GM19043 (cell line): ENCODE results near the gene DGKQ.
A peak's percentile ranks its signal among the peaks of the same experiment; 100 is the strongest.

Source experiments
- ATAC-seq: cut with Tn5 transposase; IDR thresholded peaks from one replicate; pipeline ENCODE4 v1.9.1; 2021; ENCODE audit warnings: low read depth; ENCODE audit not compliant: unreplicated experiment

Gene DGKQ, protein sequence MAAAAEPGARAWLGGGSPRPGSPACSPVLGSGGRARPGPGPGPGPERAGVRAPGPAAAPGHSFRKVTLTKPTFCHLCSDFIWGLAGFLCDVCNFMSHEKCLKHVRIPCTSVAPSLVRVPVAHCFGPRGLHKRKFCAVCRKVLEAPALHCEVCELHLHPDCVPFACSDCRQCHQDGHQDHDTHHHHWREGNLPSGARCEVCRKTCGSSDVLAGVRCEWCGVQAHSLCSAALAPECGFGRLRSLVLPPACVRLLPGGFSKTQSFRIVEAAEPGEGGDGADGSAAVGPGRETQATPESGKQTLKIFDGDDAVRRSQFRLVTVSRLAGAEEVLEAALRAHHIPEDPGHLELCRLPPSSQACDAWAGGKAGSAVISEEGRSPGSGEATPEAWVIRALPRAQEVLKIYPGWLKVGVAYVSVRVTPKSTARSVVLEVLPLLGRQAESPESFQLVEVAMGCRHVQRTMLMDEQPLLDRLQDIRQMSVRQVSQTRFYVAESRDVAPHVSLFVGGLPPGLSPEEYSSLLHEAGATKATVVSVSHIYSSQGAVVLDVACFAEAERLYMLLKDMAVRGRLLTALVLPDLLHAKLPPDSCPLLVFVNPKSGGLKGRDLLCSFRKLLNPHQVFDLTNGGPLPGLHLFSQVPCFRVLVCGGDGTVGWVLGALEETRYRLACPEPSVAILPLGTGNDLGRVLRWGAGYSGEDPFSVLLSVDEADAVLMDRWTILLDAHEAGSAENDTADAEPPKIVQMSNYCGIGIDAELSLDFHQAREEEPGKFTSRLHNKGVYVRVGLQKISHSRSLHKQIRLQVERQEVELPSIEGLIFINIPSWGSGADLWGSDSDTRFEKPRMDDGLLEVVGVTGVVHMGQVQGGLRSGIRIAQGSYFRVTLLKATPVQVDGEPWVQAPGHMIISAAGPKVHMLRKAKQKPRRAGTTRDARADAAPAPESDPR

DNA sequence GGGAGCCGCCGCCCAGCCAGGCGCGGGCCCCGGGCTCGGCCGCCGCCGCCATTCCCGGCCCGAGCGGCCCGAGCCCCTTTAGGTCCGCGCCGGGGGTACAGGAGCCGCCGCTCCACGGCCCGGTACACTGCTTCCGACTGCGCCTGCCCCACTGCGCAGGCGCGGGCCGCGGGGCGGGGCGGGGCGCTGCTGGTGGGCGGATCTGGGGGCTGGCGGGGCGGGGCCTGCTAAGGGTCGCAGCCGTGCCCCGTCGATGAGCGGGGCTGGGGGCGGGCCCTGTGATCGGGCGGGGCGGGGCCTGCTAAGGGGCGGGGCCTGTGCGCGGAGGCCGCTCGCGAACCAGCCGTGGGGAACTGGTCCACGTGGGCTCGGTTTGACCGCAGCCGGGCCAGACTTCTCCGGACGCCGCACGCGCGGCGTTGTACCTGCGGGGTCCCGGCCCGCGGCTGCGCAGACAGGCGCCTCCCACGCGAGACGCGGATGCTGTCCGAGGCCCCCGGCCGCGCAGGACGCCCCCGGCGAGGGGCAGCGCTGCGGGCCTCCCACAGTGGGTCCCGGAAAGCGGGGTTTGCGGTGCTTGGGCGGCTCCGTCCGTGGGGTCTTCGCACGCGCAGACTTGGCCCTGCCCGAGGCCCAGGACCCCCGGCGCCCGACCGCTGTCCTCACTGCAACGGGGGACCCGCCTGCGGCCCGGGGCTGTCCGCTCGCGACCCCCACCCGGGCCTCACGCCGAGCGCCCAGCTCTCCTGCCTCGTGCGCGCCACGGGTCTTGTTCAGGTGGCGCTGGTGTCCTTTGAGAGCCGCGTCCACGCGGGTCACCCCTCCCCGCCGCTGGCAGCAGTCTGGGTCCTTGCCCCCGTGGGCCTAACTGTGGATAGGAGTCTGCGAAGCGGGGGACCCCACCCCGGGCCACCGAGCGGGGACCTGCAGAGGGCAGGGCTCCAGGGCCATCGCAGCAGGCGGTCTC lies at the start of gene DGKQ:
Gene DGKQ (minus strand): TSS at position 139 of the 967 bp plus-strand sequence. CDS start 87 bp downstream, at position 52.
- ATAC-seq, result peak; percentile 58

GRCh38 chr4:1022739-1023066 lies 49.3 kb upstream of the DGKQ start:
- no peak for ATAC-seq

GRCh38 chr4:1022051-1022738 lies 48.8 kb upstream of the DGKQ start:
- no peak for ATAC-seq

DNA sequence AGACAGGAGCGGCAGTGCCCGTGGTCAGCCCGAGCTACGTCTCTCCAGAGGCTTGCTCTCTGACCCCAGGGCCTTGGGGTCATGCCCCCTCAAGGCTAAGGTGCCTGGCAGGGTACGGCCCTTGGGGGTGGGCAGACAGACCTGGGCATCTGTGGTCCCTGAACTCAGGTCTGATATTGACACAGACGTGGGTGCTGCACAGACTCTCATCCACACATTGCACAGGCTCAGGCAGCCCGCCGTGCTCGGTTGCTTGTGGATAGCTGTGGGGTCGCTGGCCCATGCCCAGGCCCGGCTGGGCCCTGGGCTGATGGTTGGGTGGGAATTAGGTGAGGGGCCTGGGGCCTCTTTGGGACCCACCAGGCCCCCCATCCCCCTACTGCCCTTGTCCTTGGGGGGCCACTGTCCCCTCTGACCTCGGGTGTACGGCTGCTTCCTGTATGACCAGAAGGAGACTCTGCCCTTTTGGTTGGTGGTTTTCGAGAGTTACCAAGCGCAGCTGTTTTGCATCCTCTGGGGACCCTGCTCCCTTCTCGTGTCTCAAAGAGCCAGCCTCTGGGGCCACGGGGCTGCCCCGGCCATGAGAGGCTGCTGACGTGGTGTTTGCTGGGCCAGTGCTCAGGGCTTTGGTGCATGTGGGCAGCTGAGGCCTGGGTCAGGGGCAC lies 48.1 kb upstream of the DGKQ start:
- ATAC-seq, result peak; percentile 78

DNA sequence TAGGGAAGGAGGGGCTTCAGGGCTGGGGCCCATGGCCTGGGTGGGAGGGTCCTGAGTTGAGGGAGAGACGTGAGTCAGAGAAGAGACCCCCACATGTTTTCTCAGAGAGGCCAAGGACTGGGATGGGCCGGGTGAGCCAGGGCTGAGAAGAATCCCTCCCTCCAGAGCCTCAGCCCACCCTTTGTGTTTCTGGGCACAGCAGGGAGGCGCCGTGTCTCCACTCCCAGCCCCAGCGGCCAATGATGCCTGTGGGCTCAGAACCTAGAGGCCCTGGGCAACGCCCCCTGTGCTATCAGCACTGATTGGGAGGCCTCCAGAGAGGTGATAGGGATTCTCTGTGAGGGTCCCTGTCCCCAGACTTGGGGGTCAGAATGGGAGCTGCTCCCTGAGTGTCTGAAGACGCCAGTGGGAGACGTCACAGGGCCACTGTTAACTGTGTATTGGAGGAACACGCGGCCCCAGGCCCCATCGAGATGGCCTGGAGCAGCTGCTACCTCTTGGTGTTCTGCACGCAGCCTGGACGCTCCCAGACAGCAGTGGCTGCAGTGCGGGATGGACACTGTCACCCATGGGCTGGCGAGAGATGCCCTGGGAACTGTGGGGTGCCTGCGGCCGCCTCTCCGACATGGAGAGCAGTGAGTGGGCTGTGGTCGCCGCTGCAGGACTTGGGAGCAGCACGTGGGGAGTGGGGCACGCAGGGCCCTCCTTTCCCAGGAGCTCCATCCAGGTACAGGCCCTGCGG lies 46.5 kb upstream of the DGKQ start:
- no peak for ATAC-seq

GRCh38 chr4:1019320-1019719 lies 46.0 kb upstream of the DGKQ start:
- ATAC-seq, result no peak

DNA sequence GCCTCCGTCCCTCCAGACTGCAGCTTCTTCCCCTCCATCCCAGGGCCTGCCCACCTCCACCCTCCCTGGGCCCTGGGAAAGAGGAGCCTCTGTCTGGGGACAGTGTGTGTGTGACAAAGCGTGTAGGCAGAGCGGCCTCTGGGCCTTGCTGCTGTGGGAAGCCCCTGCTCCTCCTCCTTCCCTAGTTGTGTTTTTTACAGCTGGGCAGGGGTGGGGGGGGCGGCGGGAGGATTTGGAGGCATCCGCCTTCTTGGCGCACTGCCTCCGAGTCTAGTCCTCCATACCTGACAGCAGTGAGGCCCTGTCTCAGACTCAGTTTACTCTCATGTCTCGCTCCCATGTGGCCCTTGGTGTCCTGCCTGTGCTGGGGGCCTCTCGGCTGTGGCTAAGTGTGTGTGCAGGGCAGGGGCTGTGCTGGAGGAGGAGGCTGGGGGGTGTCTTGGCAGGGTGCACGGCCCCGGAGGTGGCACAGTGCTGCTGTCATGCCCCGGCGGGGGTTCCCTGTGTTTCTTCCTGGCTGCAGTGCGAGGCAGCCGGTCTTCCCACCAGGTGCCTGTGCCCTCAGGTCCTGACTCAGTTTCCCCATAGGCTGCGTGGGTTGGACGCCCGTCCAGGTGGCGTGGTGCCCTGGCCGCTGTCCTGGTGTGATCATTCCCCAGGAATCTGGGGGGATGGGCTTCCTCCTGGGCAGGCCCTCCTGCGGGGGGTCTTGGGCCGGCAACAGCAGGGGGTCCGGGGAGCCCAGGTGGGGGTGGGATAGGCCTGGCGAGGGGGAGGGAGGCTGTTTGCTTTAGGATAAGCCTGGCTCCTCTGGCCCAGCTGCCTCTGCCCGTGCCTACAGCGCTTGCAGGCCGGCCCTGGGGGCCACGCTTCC lies 45.0 kb upstream of the DGKQ start:
- ATAC-seq, result no peak

DNA sequence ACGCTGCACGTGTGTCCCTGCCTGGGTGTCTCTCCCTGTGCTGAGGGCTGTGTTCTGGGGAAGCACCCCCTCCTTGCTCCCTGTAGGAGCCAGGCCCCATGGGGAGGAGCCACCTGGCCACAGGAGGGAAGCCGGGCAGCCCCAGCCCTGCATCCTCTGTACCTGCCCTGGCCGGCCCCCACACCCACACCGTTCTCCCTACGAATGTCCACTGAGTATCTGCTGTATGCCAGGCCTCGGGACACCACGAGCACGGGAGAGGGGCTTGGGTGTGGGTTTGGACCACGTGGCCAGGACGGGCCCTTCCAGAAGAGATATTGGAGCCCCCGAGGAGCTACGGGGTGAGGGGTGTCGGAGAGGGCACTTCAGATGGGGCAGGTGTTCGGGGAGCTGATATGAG lies 44.3 kb upstream of the DGKQ start:
- ATAC-seq, result no peak

DNA sequence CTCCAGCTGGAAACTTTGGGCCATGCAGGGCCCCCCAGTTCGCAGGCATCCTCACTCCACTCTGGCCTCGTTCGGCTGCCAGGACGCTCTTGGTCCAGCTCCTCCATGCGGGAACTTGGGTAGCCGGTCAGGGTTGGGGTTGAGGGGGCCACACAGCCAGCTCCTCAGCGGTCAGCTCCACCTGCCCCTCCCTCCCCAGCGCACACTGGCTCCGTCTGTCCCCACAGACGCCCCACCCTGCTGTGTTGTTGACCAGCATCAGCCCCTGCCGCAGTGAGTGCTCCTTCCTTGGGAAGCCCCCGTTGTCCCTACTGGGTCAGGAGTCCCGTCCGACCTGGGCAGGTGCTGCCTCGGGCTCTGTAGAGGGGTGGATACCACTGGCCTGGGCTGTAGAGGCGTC lies 43.8 kb upstream of the DGKQ start:
- no peak for ATAC-seq

- no peak for ATAC-seq
These were observed 42.4 kb upstream of the DGKQ start for GRCh38 chr4:1015746-1016145.

DNA sequence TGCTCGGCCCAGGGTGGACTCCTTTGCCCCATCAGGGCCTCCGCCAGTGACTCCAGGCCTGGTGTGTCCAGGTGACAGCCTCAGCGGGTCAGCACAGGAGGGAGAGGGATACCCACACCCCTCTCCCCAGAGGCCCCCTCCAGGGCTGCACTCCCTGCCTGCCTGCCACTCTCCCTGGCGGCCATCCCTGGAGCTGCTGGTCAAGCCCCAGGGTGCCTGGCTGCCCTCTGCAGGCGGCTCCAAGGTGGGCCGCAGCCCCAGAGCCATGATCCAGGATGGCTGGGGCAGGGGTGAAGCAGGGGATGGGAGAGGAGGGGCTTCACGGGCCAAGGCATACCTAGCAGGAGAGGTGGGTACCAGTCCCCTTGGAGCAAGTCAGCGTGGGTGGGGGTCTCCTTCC lies 41.8 kb upstream of the DGKQ start:
- ATAC-seq, result no peak

DNA sequence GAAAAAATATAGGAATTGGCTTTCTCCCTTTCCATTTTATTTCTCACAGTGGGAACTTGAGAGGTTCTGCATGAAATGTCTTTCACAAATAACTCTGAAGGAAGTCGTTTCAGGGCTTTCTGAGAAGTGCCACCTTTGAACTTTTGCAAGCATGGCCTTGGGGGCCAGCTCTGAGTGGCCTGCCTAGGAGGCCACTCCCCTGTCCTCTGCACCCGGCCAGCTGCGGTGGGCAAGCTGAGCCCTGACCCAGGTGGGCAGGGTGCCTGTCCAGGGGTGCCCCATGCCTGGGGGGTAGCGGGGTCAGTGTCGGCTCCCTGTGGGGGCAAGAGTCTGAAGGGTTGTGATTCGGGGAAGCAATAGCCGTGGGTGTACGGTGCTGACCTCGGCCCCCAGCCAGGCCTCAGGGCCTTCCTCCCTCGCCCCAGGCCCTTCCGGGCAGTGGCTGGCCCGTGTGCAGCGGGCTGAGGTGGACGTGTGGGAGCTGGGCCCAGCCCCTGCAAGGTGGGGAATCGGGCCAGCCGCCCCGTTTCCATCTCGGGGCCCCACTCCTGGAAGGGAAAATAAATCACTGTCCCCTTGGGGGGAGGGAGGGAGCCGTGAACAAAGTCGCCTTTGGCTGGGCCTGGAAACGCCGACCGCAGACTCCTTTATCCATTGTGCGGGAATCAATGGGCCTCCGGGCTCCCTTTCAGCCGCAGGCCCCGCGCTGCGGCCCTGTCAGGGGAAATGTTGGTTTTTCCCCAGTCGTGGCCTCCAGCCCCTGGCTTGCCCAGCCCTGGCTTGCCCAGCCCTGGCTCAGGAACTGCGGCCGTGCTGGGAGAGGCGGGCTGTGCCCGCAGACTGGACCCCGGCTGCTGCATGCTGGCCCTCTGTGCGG lies 41.2 kb upstream of the DGKQ start:
- ATAC-seq, result no peak

- ATAC-seq, result no peak
These were observed 40.1 kb upstream of the DGKQ start for GRCh38 chr4:1013225-1014073.

DNA sequence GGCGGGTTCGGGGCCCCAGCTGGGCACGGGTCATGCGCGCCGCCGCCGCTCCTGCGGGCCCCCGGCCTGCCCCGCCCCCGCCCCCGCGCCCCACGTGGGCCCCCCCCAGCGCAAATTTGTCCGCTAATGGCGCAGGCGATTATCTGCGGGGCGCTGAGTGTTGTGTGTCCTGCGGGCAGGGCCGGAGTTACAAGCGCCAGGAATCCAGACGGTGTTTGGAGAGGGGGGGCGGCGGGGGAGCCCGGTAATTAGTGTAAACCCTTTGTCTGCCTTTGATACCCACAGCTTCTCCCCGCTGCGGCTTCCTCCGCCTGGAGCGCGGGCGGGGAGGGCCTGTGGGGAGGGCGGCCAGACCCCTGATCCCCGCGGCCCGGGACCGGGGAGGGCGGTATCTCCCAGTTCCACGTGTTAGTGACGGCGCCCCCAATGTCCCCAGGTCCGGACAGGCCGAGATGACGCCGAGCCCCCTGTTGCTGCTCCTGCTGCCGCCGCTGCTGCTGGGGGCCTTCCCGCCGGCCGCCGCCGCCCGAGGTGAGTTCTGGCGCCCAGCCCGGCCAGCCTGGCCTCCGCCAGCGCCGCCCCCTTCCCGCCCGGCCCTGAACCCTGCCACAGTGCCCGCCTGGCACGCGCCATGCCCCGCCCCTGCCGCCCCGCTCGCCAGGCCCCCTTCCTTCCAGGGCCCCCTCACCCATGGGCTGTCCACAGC lies 38.8 kb upstream of the DGKQ start:
- no peak for ATAC-seq

- no peak for ATAC-seq
These were observed 38.3 kb upstream of the DGKQ start for GRCh38 chr4:1011666-1012033.
